Right atrium auricular region (tissue), 2 donors: ENCODE measurements around the gene ADGRV1. TPM values are rescaled to one million over a fixed set of nuclear protein-coding genes. Genes with fewer than 3 reads are reported as not detected.

Source experiments
- DNase-seq: peaks from one replicate; pipeline ENCODE4 v3.0.0-alpha.2; 2019; ENCODE audit warnings: low spot score
- H3K27ac ChIP-seq, 2 donors: fragments of 200-600 bp; sonication (generic); 1 replicate in 1 of 2; 2 replicates in 1 of 2; pipeline ENCODE4 v1.5.1; 2016 to 2019
- H3K27me3 ChIP-seq, 2 donors: fragments of 200-600 bp; sonication (generic); one replicate each; pipeline versions ENCODE4 v1.5.1 to v1.6.0; 2017 to 2019
- H3K36me3 ChIP-seq: fragments of 200-600 bp; sonication (generic); one replicate; pipeline ENCODE4 v1.5.1; 2016
- H3K4me1 ChIP-seq, 2 donors: fragments of 200-600 bp; sonication (generic); one replicate each; pipeline versions ENCODE4 v1.5.1 to v1.6.0; 2017 to 2019
- H3K4me3 ChIP-seq, 2 donors: fragments of 200-600 bp; sonication (generic); 1 replicate in 1 of 2; 2 replicates in 1 of 2; pipeline ENCODE4 v1.5.1; 2017 to 2019; ENCODE audit warnings: mild to moderate bottlenecking in 1 of 2, moderate library complexity in 1 of 2
- H3K9me3 ChIP-seq, 2 donors: fragments of 200-600 bp; sonication (generic); one replicate each; pipeline ENCODE4 v1.5.1; 2019
- CTCF ChIP-seq, 2 donors: fragments of 200-600 bp; sonication (generic); IDR thresholded peaks; one replicate each; pipeline ENCODE4 v1.5.1; 2019; ENCODE audit warnings: antibody characterized with exemption in 2 of 2
- total RNA-seq, 2 donors: library from RNA; depleted of rRNA; stranded (reverse); fragments of >200 nt; gene quantifications; one replicate each; pipeline ENCODE4 v1.1.0, GENCODE V29; 2016

The ADGRV1 gene
- total RNA-seq, 2 donors from 2014 or later = 1.4 to 1.8 TPM

- Histone ChIP-seq H3K36me3 (no peaks in the 10 kb centered on the region), H3K4me1 (no peaks in the 10 kb centered on the region), H3K27me3 (no peaks in the 10 kb centered on the region), H3K4me3 (no peak overlapping the region), H3K27ac (no peak overlapping the region), H3K9me3 (no peaks in the 10 kb centered on the region)
- no peak for DNase-seq
- TF ChIP-seq CTCF (IDR thresholded peaks at IDR 0.05) = peak; percentile 23 to 65
These were observed 150.9 kb downstream of the ADGRV1 start for GRCh38 chr5:90709323-90710155.

DNA sequence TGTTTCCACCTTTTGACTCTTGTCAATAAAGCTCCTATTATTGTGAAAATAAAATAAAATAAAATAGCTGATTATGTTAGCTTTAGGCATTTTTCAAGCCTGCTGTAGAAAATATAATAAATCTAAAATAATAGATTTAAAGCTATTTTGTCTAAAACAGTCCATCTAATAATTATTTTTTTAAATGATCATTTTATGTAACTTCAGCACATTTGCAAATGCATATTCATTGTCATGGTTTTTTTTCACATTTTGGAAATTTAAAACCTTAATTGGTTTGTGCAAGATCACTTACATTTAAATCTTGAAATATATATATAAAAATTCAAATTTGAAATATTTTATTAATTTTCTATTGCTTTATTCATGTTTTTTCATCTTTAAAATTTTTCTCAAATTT lies 159.8 kb downstream of the ADGRV1 start:
- no peak for TF ChIP-seq CTCF (IDR thresholded peaks at IDR 0.05)
- DNase-seq = no peak
- no peaks in the 10 kb centered on the region for H3K4me1 ChIP-seq
- H3K9me3 ChIP-seq = no peaks in the 10 kb centered on the region
- H3K27me3 ChIP-seq = no peaks in the 10 kb centered on the region
- no peak overlapping the region for H3K27ac ChIP-seq
- H3K4me3 ChIP-seq = no peak overlapping the region
- no peaks in the 10 kb centered on the region for H3K36me3 ChIP-seq

DNA sequence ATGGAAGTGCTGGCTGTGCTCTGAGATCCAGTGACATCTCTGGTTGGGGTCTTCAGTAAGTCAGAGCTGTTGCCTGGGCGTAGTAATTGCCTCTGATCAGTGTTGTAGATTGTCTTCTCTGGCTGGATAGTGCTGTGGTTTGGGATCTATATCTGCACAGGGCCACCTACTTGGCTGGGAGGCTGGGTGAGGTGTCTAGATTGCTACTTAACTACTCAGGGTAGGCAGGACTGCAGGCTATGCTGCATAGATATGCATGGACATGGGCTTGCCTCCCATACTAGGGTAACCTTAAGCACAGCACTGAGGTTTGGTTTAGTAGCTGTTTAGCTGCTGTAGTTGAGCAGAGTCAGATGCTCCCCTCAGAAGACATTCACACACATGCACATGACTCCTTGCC lies 181.0 kb downstream of the ADGRV1 start:
- H3K36me3 ChIP-seq = no peaks in the 10 kb centered on the region
- no peak for DNase-seq
- TF ChIP-seq CTCF (IDR thresholded peaks at IDR 0.05) = no peak
- peaks cover 0 to 13% of the 10 kb centered on the region in 2 donors for H3K9me3 ChIP-seq
- H3K4me1 ChIP-seq = no peaks in the 10 kb centered on the region
- no peak overlapping the region for H3K27ac ChIP-seq
- H3K27me3 ChIP-seq = no peaks in the 10 kb centered on the region
- no peak overlapping the region for H3K4me3 ChIP-seq

GRCh38 chr5:90740244-90740799 lies 181.7 kb downstream of the ADGRV1 start:
- H3K9me3 ChIP-seq = peaks cover 0 to 13% of the 10 kb centered on the region in 2 donors
- H3K4me3 ChIP-seq = no peak overlapping the region
- H3K4me1 ChIP-seq = no peaks in the 10 kb centered on the region
- H3K27me3 ChIP-seq = no peaks in the 10 kb centered on the region
- no peak for DNase-seq
- no peaks in the 10 kb centered on the region for H3K36me3 ChIP-seq
- no peak for TF ChIP-seq CTCF (IDR thresholded peaks at IDR 0.05)
- H3K27ac ChIP-seq = no peak overlapping the region

GRCh38 chr5:90741022-90741564 lies 182.5 kb downstream of the ADGRV1 start:
- H3K36me3 ChIP-seq = no peaks in the 10 kb centered on the region
- DNase-seq = no peak

More at GRCh38 chr5:90741022-90741564, 182.5 kb downstream of the ADGRV1 start:
- H3K9me3 ChIP-seq = peaks cover 0 to 13% of the 10 kb centered on the region in 2 donors
- H3K4me3 ChIP-seq = no peak overlapping the region
- no peak for TF ChIP-seq CTCF (IDR thresholded peaks at IDR 0.05)
- H3K4me1 ChIP-seq = no peaks in the 10 kb centered on the region
- no peak overlapping the region for H3K27ac ChIP-seq
- no peaks in the 10 kb centered on the region for H3K27me3 ChIP-seq
